HG03565 (cell line): ENCODE measurements around the gene SCN1B.
"Not testable (repeated sequence)": the region's sequence is repeated elsewhere in the genome, so short reads cannot be mapped to it uniquely, and the experiment has no call there.

Experiments
- ATAC-seq: cut with Tn5 transposase; IDR thresholded peaks from one replicate; pipeline ENCODE4 v1.9.1; 2021; ENCODE audit warnings: mild to moderate bottlenecking, moderate library complexity; ENCODE audit not compliant: unreplicated experiment

SCN1B gene

DNA sequence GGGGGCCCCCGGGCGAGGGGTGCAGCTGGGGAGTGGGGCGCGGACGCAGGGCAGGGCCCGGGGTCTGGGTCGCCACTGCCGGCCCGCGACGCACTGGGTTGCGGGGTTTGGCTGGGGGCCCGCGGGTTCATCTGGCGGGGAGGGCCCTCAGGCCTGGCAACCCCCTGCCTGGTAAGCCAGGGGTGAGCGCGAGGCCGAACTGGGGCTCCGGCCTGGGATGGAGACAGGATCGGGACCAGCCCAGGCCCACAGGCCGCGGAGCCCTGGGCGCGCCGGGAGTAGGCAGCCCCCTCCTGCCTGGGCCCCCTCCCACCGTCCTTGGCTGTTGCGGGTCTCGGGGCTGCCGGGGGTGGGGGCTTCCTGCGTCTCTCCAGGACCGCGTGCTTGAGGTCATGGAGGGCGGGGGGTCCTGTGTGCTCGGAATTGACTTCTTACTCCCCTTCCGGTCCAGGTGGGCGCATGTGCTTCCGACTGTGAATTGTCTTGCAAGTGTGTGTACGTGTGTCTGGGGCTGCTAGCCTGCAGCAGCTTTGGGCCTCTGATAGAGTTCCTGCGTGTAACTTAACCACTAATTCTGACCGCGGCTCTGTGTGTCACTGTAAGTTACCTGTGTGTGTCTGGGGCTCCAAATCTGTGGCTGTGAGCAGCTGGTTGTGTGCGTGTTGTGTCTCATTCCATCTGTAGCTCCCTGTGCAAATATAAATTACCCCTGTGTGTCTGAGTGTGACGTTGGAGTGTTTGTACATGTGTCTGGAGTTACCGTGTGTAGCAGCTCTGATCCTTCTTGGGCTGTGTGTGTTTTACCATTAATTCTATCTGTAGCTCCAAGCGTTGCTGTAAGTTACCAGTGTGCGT, 29.4 kb upstream of the SCN1B start:
- no peak for ATAC-seq

- ATAC-seq = no peak
Measured at GRCh38 chr19:35002037-35002535, 28.2 kb upstream of the SCN1B start.

DNA sequence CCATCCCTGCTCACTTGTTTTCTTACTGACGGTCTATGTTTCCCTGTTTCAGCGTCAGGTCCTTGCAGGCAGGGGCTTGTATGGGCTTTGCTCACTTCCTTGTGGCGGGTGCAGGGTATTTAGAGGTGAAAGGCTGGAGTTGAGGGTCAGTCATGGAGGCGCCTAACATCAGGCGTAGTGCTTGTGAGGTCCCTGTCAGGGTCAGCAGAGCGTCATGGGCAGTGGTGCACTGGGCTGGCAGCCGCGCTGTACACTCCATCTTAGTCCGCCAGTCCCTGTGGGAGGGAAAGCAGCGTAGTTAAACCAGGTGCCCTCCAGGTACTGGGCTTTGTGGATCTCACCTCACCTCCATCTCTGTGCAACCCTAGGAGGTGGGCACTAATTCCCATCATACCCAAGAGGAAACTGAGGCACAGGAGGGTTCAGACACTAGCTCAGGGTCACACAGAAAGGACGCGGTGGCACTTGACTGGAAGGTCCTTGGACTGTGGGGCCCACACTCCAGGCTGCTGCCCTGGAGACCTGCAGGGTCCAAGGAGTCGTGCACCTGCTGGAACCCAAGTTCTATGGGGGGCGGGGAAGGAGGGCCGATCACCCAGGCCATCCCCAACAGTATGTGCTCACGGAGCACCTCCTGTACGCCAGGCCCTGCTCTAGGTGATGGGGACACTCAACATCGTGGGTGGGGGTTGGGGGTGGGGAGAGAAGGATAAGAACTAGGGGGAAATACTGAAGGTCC, 25.6 kb upstream of the SCN1B start:
- ATAC-seq = no peak

DNA sequence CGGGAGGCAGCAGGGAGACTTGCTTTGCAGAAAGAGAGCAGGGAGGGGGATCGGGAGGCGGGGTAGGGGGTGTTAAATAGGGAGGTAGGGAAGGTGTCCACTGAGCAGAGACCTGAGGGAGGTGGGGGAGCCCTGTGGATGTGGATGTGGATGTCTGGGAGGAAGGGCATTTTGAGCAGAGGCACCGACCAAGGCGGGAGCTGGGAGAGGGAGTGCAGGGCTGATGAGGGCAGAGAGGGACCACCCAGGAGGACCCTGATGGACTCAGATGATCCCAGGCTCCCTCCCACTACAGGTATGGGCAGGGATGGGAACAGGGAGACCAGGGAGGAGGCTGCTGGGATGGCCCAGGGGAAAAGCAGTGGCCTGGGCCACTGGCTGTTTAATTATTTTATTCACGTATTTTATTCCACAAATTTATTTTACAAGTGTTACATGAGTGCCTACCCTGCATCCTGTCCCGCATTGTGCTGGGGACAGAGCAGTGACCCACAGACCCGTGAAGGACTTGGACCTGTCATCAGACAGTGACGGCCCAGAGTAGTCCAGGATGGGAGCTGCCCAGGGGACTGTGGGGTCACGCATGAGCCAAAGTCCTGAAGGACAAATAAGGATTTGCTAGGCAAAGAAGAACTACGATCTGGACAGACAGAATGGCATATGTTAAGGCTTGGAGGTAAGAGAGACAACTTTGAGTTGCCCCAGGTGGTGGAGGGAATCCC, 24.9 kb upstream of the SCN1B start:
- ATAC-seq = no peak

GRCh38 chr19:35006007-35006341, 24.3 kb upstream of the SCN1B start:
- not testable (repeated sequence) for ATAC-seq

- ATAC-seq = no peak
Measured at GRCh38 chr19:35006342-35006998, 23.8 kb upstream of the SCN1B start.

- ATAC-seq = no peak
Measured at GRCh38 chr19:35006999-35007365, 23.3 kb upstream of the SCN1B start.

- ATAC-seq = not testable (repeated sequence)
Measured at GRCh38 chr19:35007427-35007826, 22.8 kb upstream of the SCN1B start.

GRCh38 chr19:35008891-35009341, 21.4 kb upstream of the SCN1B start:
- ATAC-seq = no peak

DNA sequence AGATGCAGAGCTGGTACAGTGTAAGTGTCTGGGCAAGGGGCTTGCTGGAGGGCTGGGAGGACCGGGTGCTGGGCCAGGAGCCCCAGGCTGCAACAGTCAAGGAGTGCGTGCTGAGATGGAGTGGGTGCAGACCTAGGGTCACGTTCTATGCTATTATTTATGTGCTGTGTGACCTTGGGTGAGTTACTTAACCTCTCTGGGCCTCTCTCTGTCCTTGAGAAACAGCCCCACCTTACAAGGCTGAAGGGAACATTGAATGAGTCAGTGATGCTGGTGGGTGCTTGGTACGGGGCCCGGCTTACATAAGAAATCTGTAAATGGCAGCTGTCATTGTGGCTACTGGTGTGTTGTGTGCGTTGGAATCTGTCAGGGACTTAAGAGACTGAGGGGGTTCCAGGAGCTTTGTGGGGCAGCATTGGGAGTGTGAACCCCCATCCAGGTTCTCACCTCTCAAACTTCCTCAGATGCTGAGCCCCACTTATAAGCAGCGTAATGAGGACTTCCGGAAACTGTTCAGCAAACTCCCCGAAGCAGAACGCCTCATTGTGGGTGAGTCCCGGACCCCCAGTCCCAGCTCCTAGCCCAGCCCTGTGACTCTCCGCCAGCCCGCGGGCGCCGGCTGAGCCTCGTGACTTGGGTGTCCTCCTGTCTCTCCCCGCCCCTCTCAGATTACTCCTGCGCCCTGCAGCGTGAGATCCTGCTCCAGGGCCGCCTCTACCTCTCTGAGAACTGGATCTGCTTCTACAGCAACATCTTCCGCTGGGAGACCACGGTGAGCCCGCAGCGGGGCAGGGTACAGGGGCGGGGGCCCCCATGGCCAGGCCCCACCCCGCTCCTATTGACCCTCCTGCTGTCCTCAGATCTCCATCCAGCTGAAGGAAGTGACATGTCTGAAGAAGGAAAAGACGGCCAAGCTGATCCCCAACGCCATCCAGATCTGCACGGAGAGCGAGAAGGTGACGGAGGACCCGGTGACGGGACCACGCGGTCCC, 20.6 kb upstream of the SCN1B start:
- ATAC-seq = no peak

DNA sequence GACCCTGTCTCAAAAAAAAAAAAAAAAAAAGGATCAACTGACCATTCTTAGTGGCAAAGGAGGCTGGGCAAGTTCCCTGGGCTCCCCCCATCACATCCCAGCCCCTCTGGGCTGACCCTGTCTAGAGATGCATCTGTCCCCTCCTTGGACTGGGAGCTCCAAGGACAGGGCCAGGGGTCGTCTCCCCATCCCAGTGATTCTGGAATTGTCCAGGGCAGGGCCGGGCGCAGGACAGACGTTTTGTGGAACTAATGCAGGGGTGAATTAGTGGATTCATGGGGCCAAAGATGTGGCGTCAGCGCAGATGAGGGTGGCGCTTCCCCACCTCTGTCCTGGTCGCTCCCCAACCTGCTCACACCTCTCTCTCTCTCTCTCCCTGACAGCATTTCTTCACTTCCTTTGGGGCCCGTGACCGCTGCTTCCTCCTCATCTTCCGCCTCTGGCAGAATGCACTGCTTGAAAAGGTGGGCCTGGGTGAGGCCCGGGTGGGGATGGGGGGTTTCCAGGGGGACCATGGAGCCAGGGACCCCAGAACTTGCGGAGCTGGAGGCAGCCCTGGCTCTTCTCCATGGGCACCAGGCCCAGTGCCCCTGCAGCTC, 19.1 kb upstream of the SCN1B start:
- ATAC-seq = no peak

DNA sequence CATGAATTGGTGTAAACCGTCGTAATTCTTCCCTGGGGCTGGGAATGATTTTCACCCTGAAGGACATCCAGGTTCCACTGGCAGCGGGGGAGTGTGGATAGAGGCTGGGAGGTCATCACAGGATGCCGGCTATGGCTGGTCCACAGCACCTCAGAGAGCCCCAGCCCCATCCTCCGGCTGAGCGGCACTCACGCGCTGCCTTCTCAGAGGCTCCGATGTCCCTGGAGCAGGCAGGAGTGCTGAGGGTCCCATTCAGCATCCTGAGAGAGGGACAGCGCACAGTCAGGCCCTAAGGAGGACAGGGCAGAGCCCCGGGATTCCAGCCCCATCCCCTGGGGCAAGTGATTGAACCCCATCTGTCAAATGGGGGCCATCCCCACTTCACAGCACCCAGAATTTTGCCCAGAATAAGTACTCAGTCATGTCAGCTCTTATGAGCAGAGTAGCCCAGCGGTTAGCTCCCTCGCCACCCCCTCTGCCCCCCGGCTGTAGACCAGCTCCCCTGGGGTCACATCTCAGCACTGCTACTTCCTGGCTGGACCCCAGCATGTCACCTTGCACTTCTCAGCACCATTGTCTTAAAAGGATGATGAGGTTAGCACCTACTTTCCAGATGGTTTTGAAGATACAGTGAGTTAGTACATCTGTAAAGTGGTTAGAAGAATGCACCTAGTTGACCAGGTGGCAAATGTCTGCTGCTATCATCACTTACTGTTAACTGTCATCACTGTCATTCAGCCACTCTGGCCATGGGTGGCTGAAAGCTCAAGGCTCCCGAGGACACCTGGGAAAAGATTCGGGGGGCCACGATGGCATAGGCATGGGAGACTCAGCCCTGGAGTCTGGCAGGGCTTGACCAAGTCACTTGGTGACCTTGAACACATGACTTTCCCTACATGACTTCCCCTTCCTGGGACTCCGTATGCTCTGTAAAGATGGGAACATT, 18.3 kb upstream of the SCN1B start:
- ATAC-seq = no peak

- no peak for ATAC-seq
Measured at GRCh38 chr19:35013041-35013819, 17.0 kb upstream of the SCN1B start.

GRCh38 chr19:35013820-35014754, 16.2 kb upstream of the SCN1B start:
- ATAC-seq = no peak

DNA sequence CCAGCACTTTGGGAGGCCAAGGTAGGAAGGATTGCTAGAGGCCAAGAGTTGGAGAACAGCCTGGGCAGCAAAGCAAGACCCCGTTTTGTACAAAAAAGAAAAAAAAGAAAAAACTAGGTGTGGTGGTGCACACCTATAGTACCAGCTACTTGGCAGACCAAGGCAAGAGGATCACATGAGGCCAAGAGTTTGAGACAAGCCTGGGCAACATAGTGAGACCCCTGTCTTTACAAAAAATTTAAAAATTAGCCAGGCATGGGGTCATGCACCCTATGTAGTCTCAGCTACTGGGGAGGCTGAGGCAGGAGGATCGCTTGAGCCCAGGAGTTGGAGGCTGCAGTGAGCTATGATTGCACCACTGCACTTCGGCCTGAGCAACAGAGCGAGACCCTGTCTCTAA, 15.5 kb upstream of the SCN1B start:
- not testable (repeated sequence) for ATAC-seq

- no peak for ATAC-seq
Measured at GRCh38 chr19:35015270-35015953, 14.9 kb upstream of the SCN1B start.
